ENCODE data around the gene SCN10A.

SCN10A gene

DNA sequence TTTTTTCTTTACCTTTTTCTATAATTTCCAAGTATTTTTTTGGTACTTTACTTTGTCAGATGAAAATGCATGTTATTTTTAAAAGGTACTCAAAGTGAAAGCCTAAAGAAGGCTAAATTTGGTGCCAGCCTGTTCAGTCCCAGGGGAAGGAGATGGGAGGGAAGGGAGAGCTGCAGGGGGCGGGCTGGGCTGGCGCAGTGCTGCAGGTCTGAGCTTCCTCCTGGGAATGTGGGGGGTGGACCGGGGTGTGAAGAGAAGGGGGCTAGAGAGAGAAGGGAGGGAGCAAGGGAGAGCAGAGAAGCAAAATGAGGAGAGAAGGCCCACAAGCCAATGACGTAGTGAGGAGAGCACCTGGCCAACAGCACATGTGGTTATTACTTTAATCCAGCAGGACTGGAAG, 95.6 kb downstream of the SCN10A start:
- DNase-seq (ENCODE audit: low read depth in 3 of 3), result no peak

DNA sequence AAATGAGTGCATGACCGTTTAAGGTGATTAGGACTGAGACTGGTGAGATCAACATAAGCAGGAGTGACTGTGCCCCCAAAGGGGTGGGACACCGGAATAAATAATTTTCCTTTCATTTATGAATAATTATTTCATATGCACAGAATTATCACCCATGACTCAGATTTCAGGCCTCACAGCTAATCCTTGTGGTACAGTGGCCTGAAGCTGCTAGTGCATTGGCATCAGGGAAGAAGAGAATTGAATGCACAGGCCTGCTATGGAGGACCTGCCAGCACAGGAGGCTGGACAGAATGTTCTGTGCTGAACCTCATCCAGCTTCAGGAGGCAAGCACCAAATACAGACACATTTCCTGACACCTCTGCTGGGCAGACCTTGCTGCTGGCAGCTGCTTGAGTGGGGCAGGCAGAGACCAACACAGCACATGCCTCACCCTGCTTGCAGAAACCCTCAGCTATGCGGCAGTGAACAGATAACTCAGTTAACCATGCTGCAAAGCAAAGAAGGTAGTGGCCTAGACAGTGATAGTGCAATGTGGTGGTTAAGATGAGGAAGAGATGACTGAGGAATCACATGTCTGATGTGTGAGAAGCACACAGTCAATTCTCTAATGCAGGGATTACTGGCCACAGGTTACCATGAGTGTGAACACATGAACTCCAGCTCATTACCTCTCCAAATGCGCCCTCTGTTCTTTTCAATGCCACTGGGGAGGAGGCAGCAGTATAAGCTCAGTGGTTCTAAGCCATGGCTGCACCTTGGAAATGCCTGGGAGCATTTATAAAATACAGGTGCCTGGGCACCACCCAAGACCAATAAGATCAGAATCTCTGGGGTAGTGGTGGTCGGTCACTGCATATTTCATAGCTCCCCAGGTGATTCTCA, 98.4 kb downstream of the SCN10A start:
- DNase-seq (ENCODE audit: low read depth in 3 of 3), result no peak

DNA sequence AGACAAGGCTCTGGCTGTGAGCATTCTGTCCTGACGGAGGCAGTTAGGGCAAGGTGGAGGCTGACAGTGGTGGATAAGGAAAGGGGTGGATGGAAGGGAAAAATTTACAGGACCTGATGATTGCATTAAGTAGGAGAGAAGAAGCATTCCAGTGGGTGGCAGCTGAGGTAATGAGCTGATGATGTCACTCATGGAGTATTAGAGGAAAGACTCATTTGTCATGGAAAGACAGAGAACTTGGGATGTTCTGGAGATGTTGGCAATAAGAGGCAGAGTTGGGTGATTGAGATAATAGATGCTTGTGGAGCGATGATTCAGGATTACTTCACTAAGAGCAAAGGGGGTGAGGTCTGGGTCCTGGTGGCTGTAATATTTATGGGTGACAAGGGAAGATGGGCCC, 102.9 kb downstream of the SCN10A start:
- DNase-seq (ENCODE audit: low read depth in 3 of 3), result no peak

DNA sequence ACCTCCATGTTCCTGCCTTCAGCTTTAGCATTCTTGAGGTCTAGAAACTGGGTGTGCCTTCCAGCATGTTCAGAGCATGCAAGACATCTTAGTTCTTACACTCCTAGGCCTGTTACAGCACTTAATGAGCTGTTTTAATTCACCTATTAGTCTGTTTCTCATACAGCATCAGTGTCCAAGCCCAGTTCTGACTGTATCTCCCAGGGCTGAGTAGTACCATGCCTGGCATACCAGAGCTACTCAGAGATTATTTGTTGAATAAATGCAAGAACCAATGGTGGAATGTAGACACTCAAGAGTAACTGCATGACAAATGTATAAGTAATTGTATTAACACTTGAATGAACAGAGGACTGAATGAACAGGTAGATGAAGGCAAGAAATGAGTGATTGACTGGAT, 104.7 kb downstream of the SCN10A start:
- no peak for DNase-seq (ENCODE audit: low read depth in 3 of 3)

DNA sequence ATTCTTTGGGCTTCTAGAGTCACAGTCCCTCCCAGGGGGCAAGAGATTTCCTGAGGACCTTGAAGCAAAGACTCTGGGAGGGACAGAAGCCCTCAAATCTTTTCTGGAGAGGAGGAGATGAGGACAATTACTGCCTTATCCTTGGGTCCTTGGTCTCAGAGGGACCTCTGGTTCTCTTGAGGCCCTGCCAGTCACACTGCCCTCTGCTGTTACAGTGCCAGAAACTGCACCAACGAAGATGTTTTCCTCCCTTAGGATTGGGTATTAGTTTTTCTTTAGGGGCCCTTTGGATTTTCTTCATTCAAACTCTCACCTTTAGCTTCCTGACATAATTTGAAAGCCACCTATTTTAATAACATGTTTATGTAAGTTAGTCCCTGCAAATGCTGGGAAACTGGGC, 108.3 kb downstream of the SCN10A start:
- DNase-seq (ENCODE audit: low read depth in 3 of 3), result no peak

DNA sequence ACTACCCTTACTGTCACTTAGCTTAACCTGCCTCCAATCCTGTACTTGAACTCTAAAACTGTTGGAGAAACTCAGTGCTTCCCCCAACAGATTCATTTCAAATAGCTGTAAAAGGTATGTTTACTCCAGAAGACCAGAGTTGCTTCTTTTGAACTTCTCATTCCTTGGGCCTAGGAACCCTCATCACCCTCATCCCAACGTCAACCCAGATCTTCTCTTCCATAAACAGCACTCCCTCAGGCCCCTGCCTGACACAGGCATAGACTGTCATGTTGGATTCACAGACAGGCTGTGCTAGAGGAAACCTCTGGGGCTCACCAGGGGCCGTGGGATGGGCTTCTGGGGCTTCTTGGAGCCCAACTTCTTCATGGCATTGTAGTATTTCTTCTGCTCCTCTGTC, 109.1 kb downstream of the SCN10A start:
- no peak for DNase-seq (ENCODE audit: low read depth in 3 of 3)

DNA sequence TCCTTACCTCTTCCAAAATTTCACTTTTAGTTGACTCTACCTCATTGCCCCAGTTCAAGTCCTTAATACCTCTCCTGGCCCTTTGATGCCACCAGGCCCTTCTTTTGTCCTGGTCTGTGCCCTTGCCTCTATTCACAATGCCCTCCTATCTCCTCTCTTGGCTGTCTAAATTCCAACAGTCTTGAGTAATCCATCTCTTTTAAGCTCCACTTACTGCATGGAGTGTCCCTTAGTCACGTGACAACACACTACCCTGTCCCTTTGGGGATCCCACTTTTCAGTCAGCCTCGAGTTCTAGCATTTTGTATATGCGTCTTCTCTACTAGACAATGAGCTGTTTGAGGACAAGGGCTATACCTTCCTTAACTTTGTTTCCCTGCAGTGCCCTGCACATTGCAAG, 113.8 kb downstream of the SCN10A start:
- DNase-seq (ENCODE audit: low read depth in 3 of 3), result no peak

DNA sequence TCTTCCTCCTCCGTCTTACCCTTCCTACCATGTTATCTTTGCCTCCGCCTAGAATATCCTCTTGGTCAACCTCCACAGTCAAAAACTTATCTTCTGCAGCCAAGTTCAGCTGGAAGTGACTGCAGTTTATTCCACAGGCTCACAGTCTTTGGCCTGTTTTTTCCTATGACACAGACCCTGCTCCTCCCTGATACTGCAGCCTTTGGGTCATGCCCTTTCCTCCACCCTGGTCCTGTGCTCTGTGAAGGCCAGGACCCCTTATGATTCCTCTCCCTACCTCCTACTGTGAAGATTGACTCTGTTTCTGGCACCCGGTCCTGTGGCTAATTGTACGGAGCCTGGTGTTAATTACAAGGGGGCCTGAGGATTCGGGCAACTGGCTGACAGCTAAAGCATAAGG, 117.3 kb downstream of the SCN10A start:
- DNase-seq (ENCODE audit: low read depth in 3 of 3), result no peak

DNA sequence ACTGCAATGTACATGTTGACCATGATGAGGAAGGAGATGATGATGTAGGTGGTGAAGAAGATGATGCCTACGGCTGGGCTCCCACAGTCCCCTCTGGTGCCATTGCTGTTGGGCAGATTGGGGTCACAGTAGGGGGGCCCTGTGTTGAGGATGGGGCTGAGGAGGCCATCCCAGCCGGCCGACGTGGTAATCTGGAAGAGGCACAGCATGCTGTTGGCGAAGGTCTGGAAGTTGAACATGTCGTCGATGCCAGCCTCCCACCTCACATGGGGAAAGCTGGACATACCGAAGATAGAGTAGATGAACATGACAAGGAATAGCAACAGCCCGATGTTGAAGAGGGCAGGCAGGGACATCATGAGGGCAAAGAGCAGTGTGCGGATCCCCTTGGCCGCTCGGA, 118.0 kb downstream of the SCN10A start:
- DNase-seq (ENCODE audit: low read depth in 3 of 3), result no peak

DNA sequence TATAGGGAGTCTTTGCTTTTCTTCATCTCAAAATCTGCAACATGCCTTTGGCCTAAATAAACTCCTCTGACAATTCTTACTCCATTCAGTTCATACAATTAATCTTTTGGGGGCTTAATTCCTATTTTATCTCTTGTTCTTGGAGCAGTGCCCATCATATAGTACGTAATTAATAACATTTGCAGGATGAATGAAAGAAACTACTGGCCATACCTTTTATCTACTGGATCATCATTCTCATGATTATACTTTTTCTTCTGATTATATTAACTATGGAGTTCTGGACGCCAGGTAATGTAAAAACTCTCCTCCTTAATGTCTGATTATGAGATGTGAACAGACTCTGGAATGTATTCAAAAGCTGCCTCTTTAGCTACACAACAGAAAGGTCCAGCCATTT, 120.0 kb downstream of the SCN10A start:
- no peak for DNase-seq (ENCODE audit: low read depth in 3 of 3)

DNA sequence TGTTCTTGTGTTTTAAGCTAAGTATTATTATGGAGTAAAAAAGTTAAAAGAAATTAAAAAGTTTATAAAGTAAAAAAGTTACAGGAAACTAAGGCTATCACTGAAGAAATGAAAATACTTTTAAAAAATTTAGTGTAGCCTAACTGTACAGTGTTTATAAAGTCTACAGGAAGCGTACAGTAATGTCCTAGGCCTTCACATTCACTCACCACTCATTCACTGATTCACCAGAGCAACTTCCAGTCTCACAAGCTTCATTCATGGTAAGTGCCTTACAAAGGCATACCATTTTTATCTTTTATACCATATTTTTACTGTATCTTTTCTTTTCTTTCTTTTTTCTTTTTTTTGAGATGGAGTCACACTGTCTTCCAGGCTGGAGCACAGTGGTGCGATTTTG, 125.8 kb downstream of the SCN10A start:
- no peak for DNase-seq (ENCODE audit: low read depth in 3 of 3)

DNA sequence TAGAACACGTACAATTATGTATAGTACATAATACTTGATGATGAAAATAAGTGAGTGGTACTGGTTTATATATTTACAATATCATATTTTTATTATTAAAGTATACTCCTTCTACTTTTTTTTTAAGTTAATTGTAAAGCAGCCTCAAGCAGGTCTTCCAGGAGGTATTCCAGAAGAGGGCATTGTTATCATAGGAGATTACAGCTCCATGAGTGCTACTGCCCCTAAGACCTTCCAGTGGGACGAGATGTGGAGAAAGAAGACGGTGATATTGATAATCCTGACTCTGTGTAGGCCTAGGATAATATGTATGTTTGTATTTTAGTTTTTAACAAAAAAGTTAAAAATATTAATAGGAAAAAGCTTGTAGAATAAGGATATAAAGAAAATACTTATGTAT, 126.2 kb downstream of the SCN10A start:
- no peak for DNase-seq (ENCODE audit: low read depth in 3 of 3)

DNA sequence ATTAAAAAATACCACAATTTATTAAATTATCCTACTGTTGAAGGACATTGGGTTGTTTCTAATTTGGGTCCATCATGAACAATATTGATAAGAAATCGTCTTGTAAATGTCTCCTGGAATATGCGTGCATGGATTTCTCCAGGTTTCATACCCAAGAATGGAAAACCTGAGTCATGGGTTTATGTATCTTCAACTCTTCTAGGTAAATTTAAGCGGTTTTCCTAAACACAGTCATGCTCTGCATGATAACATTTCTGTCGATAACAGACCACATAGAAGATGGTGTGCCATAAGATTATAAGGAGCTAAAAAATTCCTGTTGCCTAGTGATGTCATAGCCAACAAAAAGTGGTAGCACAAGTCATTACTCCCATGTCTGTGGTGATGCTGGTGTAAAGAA, 126.7 kb downstream of the SCN10A start:
- no peak for DNase-seq (ENCODE audit: low read depth in 3 of 3)

DNA sequence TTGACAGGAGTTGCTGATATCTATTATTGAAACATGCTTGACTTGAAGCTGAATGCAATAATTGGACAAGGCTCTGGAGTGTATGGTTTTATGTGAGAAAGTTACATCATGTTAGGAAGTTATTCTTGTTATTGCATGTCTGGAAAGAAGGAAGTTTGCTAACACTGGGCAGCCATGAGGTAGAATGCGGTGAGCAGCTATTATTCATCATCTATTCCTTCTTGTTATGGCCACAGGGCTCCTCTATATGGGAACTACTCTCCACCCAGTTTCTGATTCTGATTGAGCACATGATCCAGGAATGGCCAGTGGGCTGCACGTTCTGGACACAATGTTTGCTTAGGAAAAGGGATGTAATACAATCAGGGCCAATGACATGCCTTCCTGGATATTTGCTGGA, 128.7 kb downstream of the SCN10A start:
- DNase-seq (ENCODE audit: low read depth in 3 of 3), result no peak

DNA sequence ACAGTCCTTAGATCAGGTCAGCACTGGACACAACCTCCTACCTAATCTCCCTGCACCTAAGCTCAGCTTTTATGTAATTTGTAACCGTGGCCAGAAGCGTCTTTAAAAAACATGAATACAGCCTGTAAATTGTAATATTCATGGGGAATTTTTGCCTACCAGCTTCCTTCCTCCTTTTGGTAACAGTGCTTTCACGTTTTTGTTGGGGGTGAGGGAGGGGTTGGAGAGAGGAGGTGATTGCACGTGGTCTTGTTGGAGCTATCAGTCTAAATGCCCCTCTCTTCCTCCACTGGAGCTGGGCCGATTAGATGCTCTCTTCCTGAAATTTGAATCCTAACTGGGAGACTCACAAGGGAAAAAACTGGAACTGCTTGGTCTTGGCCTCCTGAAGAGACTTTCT, 131.5 kb downstream of the SCN10A start:
- DNase-seq (ENCODE audit: low read depth in 3 of 3), result no peak

DNA sequence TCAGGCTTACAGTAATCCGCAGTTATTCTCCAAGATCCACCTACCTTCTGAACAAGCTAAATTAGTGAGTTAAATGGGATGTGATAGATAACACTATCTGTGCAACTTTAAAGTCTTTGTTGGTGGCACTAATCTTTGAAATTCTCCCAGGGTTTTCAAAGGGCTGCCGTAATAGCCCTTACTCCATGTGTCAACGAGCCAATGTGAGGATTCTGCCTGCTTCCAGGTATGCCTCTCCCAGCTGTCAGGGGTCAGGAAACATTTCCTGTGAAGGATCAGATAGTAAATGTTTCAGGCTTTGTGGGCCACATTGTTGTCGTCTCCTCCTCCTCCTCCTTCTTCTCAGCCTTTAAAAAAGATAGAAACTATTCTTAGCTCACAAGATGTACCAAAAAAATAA, 146.3 kb downstream of the SCN10A start:
- no peak for DNase-seq (ENCODE audit: low read depth in 3 of 3)

DNA sequence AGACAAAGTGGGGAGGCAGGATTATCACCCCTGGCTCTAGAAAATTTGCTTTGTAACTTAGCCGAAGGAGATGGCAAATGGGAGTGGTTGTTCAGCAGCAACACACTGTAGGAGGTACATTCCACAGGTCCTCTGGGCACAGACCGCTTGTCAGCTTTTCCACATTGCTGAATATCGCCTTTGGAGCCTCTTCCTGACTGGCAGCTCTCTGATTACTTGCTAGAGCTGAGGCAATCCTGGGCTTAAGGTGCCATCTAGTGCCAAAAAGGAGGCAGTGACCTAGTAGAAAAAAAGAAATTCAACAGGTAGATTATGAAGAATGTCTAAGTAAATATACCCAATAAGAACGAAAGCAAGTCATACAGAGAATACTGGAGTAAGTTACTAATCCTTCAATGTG, 153.5 kb downstream of the SCN10A start:
- no peak for DNase-seq (ENCODE audit: low read depth in 3 of 3)

DNA sequence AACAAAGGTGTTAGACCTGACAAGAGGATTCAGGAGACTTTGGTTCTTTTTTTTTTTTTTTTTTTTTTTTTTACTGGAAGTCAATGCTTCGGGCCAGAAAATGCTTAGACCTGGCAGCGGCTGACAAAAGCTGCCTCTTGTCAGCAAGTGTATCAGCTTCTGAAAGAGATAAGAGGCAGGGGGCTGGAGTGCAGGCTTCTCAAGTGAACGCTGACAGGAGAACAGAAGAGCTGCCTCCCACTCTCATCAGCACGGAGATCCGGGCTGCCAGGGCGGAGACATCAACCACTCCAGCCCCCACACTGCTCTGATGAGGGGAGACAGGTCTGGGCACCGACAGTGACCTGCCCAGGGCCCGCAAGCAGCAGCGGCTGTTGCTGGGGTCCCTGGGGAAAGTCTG, 157.2 kb downstream of the SCN10A start:
- no peak for DNase-seq (ENCODE audit: low read depth in 3 of 3)

DNA sequence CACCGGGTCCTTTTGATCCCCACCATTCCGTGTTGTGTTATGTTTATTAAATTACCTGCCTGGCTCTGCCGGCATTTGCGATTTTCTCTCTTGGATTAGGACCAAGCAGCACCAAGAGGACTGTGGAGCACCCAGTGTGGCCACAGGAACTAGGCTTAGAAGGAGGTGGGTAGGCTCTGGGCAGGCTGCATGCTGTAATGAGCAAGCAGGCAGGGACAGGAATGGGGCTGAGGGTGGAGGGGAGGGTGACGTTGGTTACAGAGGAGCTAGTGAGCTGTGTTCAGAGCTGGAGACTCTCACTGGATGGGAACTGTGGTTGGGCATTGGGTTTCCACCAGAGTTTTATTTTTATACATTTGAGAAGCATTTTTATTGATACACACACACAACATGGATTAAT, 158.6 kb downstream of the SCN10A start:
- no peak for DNase-seq (ENCODE audit: low read depth in 3 of 3)

DNA sequence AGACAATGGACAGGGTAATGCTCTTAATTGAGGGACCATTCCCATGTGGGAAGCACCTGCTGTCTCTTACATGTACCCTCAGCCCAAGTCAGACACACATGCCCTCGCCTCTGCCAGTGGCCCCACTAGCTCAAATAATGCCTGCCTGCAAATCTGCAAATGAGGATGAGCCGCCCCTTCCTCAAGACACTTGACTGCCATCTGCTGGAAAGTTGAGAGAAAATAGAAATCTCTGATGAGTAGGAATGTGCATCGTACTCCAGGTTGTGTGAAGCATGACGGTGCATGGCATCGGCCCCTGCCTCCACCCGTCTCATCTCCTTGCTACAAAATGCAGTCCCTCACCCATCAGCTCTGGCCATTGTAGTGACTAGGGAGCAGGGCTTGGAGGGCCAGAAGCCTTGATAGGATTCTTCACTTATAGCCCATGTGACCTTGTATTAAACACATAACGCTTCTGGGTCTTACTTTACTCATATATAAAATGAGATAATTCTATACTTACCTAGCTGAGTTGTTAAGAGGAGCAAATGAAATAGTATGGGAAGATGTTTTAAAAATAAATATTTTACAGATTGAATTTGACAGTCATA, 160.2 kb downstream of the SCN10A start:
- DNase-seq (ENCODE audit: low read depth in 3 of 3), result no peak

DNA sequence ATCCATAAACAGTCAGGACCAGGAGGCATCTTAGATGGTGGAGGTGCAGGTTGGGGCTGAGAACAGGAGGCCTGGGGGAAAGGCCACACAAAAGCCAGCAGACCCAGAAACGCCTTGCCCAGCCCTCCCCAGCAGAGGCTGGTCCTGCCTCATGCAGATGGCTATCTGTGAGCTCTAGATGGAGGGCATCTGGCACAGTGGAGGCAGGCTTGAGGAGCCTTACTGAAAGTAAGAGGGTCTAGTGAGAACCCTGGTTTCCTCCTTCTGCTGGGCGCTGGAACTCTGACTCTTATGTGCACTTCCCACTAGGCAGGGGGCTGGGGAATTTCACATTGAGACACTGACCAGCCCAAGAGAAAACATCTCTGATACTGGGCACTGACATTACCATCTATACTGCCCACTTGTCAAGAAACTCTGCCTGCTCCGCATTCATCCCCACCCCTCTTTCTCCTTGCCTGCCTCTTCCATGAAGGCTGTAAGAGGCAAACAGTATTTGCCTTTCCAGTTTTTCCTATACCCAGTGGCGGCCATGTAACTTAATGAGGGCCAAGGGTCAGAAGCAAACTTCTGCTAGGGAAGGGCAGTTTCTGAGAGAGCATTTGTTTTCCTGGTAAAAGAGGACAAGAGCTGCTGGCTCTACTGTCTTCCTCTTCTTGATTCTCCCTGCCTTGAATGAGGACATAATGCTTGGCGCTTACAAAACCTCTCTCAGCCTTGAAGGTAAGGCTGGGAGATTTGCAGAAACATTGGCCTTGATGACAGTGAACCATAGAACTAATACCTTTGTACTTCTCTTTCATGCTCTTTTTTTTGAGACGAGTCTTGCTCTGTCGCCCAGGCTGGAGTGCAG, 162.1 kb downstream of the SCN10A start:
- DNase-seq (ENCODE audit: low read depth in 3 of 3), result no peak

DNA sequence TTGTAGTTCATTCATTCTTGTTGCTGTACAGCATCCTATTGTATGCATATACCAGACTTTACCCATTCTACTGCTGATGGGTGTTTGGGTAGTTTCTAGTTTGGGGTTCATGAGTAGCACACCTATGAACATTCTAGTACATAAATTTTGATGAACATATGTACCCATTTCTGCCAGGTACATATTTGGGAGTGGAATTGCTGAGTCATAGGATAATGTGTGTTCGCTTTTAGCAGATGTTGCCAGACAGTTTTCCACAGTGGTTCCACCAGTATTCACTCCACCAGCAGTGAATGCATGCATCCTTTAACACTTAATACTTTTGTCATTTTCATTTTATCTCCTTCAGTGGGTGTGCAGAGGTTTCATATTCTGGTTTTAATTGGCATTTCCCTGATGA, 163.1 kb downstream of the SCN10A start:
- no peak for DNase-seq (ENCODE audit: low read depth in 3 of 3)

All from stimulated activated CD4-positive, alpha-beta T cell treated with anti-CD3 and anti-CD28 coated beads, TNF-alpha, amount 100 ng/mL, for 24 hours (primary cell).